ENCODE measurements around the gene FOXR1. TPM values are rescaled to one million over a fixed set of nuclear protein-coding genes. Genes with fewer than 3 reads are reported as not detected.

FOXR1 gene
- total and polyA plus RNA-seq, 2 of the 8 experiments (the other 6 are each of a cell fraction or from before 2014, with no cell fraction given) = not detected

GRCh38 chr11:118997627-118998387 lies 26.2 kb downstream of the FOXR1 start, which contains the start of gene CENATAC (continued):
- TF ChIP-seq SIX5 (IDR thresholded peaks at IDR 0.05; ENCODE audit: low read depth, low read length) (no peak), JUN (IDR thresholded peaks at IDR 0.05; ENCODE audit: low read depth, low read length) (no peak), TAF1 (IDR thresholded peaks at IDR 0.05; ENCODE audit: low read depth, low read length) (peak; percentile 81), ASH2L (IDR thresholded peaks at IDR 0.05; ENCODE audit: low read length) (peak; percentile 75), NRF1 (IDR thresholded peaks at IDR 0.05; ENCODE audit: low read depth, low read length) (peak; percentile 30; the same call in 1 of the 2 replicates), HDAC6 (IDR thresholded peaks at IDR 0.05; ENCODE audit: low read depth, low read length) (no peak), SAP30 (IDR thresholded peaks at IDR 0.05; ENCODE audit: insufficient read depth, insufficient replicate concordance, low read length) (peak; percentile 46), SUZ12 (IDR thresholded peaks at IDR 0.05; ENCODE audit: low read length) (no peak), JUND (IDR thresholded peaks at IDR 0.05; ENCODE audit: low read length) (no peak), BCL11A (IDR thresholded peaks at IDR 0.05; ENCODE audit: low read depth in 2 of 2, low read length in 2 of 2) (no peak), GABPA (IDR thresholded peaks at IDR 0.05; ENCODE audit: borderline replicate concordance, insufficient read depth, low read length) (no peak), NANOG (IDR thresholded peaks at IDR 0.05; ENCODE audit: insufficient read depth, low read depth, low read length, poor library complexity, severe bottlenecking) (no peak), HDAC2 (IDR thresholded peaks at IDR 0.05; ENCODE audit: borderline replicate concordance in 1 of 2, low read depth in 2 of 2, low read length in 2 of 2) (peak in 1 of 2 experiments; percentile 24; a peak in 1 of 4 replicates), RAD21 (IDR thresholded peaks at IDR 0.05 in 1 of 2, conservative IDR thresholded peaks at IDR 0.05 in 1 of 2; ENCODE audit: low read depth in 2 of 2, low read length in 2 of 2) (no peak), YY1 (IDR thresholded peaks at IDR 0.05; ENCODE audit: low read depth, low read length) (peak; percentile 85), EGR1 (IDR thresholded peaks at IDR 0.05; ENCODE audit: borderline replicate concordance, low read depth, low read length) (no peak), RFX5 (IDR thresholded peaks at IDR 0.05; ENCODE audit: borderline replicate concordance, low read depth, low read length) (no peak), FOSL1 (IDR thresholded peaks at IDR 0.05; ENCODE audit: insufficient read depth, low read depth, low read length) (no peak)
- TF ChIP-seq, protein P1, sequence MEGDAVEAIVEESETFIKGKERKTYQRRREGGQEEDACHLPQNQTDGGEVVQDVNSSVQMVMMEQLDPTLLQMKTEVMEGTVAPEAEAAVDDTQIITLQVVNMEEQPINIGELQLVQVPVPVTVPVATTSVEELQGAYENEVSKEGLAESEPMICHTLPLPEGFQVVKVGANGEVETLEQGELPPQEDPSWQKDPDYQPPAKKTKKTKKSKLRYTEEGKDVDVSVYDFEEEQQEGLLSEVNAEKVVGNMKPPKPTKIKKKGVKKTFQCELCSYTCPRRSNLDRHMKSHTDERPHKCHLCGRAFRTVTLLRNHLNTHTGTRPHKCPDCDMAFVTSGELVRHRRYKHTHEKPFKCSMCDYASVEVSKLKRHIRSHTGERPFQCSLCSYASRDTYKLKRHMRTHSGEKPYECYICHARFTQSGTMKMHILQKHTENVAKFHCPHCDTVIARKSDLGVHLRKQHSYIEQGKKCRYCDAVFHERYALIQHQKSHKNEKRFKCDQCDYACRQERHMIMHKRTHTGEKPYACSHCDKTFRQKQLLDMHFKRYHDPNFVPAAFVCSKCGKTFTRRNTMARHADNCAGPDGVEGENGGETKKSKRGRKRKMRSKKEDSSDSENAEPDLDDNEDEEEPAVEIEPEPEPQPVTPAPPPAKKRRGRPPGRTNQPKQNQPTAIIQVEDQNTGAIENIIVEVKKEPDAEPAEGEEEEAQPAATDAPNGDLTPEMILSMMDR (IDR thresholded peaks at IDR 0.05; ENCODE audit: control extremely low read depth in 1 of 3, insufficient read depth in 1 of 3, low read depth in 1 of 3, low read length in 3 of 3) = no peak
- TF ChIP-seq, protein P2, sequence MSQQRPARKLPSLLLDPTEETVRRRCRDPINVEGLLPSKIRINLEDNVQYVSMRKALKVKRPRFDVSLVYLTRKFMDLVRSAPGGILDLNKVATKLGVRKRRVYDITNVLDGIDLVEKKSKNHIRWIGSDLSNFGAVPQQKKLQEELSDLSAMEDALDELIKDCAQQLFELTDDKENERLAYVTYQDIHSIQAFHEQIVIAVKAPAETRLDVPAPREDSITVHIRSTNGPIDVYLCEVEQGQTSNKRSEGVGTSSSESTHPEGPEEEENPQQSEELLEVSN (IDR thresholded peaks at IDR 0.05) = peak; percentile 99

All from H1 (cell line).